T follicular helper cell (primary cell): Measurements from ENCODE around the gene GGCX.
"Not testable (repeated sequence)": the region's sequence is repeated elsewhere in the genome, so short reads cannot be mapped to it uniquely, and the experiment has no call there.

ENCODE experiments used
- DNase-seq: peaks from one replicate; pipeline ENCODE4 v3.0.0-alpha.2; 2020; ENCODE audit warnings: low read depth

GGCX gene

DNA sequence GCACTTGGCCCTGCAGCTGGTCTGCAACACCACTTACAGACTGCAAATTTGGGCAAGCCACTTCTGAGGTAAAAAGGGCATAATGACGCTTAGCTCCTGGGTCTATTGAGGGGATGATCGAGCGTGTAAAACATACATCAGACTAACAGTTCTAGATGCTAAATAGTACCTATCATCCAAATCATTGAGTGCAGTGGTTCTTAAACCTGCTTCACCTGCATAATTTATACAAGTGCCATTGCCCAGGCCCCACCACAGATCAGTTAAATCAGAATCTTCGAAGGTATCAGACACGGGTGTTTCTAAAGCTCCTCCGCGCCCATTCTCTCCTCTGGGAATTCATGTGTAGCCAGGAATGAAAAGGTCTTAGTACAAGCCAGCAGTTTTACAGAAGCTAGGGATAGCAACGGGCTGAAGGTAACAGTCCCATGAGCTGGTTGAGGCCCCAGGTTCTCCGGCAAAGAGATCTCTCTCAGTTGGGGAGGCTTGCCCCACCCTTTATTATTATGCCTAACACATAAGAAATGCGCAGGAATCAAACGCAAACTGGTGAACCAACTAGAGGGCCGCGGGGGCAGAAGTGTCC is 33.5 kb upstream of the GGCX start:
- no peak for DNase-seq

DNA sequence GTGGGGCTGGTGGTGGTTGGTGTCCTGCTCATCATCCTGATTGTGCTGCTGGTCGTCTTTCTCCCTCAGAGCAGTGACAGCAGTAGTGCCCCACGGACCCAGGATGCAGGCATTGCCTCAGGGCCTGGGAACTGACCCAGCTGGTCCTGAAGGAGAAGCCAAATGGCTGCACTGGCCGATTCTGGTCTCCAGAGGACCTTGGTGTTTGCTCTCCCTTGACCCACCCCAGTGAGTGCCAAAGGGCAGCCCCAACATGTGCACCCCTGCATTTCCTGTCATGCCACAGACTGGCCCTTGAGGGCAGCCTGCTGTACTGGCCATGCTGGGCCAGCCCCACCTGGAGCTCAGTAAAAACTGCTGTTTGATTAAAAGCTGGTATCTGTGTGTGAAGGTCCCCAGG is 31.7 kb upstream of the GGCX start:
- DNase-seq: no peak

DNA sequence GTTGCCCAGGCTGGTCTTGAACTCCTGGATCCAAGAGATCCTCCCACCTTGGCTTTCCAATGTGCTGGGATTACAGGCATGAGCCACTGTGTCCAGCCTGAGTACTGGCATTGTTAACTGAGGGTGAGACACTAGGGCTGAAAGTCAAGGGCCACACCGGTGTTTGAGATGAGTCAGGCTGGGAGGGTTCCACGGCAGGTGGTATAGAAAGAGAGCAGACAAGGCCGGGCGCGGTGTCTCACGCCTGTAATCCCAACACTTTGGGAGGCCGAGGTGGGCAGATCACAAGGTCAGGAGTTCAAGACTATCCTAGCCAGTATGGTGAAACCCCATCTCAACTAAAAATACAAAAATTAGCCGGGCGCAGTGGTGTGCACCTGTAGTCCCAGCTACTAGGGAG is 31.0 kb upstream of the GGCX start:
- DNase-seq: not testable (repeated sequence)

DNA sequence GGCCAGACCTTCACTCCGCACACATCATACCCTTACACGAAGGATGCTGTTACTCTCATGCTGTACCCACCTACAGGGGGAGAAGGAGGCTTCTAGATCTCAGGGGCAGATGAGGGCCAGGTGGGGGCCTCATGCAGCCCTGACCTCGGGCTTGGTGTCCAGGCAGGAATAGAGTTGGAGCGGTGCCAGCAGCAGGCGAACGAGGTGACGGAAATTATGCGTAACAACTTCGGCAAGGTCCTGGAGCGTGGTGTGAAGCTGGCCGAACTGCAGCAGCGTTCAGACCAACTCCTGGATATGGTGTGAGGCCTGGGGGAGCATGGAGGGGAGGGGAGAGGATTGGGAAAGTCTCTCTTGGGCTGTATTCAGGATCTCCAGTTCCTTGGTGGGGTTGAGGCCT is 30.3 kb upstream of the GGCX start:
- DNase-seq: no peak

DNA sequence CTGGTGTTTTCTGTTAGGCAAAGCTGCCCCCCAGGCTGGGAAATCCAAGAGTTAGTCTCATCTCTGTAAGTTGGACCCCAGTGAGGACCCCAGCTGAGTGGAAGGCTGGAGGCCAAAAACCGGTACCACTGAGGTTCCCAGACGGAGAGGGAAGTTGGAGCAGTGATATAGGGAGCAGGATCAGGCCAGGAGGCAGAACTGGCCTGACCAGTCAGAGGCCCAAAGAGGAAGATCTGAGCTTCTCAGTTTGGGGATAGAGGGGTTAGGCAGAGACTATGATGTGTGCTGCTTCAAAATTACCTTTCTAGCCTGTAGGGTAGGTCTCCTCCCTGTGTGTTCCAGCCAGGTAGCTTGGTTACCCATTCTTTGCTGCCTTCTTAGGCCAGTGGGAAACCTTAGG is 29.7 kb upstream of the GGCX start:
- no peak for DNase-seq

GRCh38 chr2:85589982-85590791 is 28.9 kb upstream of the GGCX start:
- DNase-seq: no peak

GRCh38 chr2:85589181-85589580 is 27.9 kb upstream of the GGCX start:
- DNase-seq: no peak

- no peak for DNase-seq
Measured at GRCh38 chr2:85588645-85589044, 27.4 kb upstream of the GGCX start.

DNA sequence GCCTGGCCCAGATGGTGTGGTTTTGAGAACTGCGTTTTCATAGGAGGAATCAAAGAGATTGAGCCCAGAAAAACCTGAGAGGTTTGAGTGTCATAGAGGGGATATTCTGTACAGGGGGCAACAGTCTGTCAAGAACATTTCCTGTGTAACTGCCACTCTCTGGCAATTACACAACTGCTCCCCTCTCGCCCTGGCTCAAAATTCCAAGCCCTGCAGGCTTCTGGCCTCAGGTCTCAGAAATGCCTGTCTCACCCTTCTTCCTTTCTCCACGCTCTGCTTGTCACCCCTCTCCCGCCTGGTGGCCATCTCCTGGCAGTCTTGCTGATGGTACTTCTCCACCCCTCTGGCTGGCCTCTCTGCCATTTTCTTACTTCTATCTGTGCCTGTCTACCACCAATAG is 26.9 kb upstream of the GGCX start:
- DNase-seq: no peak

GRCh38 chr2:85585781-85586105 is 24.4 kb upstream of the GGCX start:
- no peak for DNase-seq

DNA sequence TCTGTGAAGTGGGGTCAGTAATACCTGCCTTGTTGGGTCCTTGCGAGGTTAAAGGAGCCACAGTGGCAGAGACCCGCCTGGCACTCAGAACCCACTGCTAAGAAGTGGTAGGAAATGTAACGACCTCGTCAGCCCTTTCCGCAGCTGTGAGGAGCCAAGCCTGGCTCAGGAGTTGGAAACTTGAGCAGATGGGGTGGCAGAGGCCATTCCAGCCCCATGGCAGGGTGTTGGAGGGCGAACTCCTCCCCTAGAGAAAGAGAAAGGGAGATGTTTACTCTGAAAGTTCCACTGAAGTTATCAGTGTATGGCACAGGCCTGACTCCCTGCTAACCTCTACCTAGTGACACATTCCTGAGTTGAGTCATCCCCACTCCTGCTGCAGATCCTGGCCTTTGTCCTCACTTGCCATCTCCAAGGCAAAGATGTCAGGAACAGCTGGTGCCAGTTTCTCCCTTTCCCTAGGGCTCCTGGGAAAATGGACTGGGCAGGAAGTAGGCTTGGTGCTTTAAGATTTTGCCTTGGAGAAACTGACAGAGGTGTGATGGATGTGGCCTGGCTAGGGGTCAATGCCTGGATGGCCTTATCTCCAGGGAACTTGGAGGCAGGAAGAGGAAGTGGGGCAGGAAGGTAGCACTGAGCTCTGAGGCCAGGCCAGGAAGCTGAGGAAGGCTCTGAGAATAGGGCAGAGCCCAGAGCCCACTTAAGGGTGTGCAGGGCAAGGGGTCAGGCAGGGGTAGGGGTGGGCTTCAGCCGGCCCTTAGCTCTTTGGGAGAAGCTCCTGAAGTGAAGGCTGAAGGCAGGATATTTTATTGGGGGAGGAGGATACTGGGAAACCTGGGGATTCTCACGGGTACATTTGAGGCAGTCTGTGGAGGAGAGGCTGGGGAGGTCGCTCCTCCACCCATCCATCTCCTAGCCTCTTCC is 23.8 kb upstream of the GGCX start:
- no peak for DNase-seq

DNA sequence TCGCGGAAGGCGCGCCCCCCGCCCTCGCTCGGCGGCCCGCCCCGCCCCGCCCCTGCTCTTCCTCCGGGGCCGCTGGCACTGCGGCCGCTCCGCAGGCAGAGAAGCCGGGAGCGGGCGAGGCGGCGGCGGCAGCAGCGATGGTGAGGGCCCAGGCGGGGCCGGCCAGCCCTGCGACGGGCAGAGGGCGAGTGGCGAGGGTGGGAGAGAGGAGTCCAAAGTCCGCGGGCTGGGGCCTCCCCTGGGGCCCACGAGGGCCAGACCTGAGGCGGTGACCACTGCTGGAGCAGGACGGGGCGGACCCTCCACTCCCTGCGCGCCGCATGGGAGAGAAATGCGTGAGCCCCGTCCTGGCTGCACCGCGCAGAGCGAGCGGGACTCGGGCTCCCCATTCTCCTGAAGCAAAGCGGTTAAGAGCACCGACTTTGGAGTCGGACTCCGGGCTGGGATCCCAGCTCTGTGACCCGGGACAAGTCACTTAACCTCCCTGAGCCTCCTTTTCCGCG is 23.1 kb upstream of the GGCX start, which contains the start of gene VAMP5:
VAMP5 (plus strand) TSS at position 78 of the 503 bp plus-strand sequence; CDS start at position 138, 60 bp downstream.
- DNase-seq: peak; percentile 26

DNA sequence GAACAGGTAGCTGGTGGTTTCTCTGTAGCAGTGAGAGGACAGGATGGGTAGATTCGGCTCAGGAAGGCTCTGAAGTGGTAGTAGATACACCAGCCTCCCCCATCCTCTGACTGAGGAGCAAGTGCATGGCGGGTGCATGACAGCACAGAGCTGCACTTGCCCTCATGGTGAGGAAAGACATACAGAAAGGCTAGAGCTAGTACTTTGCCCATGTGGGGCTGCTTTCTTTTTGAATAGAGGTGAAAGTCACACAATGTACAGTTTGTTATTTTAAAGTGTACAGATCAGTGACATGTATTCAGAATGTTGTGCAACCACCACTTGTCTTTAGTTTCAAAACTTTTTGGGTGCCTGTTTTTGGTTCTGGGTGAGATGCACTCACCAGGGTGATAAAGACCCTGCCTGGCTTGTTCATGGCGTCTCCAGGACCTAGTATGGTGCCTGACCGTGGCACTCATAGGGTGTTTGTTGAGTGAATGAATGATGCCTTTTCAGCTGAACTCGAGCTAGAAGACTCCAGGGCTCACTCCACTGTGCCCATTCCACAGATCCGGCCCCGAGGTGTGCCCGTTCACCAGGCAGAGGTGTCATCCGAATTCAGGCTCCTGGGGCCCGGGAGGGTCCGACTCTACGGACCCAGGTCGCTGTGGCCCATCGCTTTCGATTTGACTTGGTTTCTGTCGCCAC is 22.5 kb upstream of the GGCX start:
- no peak for DNase-seq

DNA sequence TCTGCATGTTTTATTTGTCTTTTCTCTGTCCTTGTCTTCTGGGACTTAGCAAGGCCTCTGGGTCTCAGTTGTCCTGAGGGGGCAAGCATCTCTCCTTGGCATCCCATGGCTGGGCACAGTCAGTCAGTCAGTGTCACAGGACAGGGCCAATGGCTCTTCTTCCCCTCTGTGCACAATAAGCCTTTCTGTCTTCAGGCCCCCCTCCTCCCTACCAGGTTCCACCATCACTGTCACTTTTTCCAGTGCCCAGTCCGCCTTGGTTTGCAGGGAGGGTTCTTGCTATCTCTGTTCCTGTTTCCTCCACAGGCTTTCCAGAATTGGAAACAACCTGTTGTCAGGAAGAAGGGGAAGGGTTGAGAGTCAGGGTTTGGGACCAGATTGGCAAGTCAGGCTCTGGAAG is 21.2 kb upstream of the GGCX start:
- no peak for DNase-seq

DNA sequence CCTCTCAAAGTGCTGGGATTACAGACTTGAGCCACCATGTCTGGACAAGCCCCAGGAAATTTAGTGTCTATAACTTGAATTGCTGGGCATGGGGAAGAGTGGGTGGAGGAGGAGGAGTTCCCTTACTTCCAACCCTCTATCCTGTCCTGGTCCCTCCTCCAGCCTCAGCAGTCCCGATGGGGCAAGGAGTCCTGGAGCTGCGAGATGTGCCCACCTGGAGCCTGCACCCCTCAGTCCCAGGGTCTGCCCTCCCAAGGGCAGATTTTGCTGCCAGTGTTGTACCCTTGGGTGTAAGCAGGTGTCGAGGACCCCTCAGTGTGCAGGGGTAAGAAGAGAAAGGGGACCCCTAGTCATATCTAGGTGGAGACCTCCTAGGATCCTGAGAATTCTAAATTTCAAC is 18.9 kb upstream of the GGCX start:
- no peak for DNase-seq

DNA sequence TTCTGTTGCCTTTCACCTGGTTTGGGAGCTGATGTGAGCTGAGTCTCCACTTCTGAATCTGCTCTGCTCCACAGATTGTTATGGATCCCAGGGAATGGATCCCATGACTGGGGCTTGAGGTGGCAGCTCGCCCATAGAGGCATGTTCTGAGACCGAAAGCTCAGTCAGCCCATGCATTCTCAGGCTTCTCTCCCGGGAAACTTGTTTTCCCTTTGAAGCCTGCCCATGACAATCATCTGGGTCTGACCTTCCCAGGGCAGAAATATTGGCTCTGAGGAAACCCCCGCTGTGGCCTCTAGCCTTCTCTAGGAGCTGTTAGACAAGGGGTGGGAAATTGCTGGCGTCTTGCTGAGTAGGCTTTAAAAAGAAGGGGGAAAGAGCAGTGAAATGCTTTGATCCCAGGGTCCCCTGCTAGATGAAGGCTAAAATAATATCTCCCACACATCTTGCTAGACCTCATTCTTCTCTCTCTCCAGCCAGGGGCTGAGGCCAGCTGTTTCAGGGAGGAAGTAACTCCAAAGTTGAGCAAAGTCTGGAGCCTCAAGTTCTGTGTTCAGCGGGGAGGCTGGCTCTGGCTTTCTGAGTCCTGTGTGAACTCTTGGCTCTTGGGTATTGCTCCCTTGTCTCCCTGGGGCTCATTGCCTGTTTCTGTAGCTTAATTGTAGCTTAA is 18.1 kb upstream of the GGCX start:
- DNase-seq: no peak

DNA sequence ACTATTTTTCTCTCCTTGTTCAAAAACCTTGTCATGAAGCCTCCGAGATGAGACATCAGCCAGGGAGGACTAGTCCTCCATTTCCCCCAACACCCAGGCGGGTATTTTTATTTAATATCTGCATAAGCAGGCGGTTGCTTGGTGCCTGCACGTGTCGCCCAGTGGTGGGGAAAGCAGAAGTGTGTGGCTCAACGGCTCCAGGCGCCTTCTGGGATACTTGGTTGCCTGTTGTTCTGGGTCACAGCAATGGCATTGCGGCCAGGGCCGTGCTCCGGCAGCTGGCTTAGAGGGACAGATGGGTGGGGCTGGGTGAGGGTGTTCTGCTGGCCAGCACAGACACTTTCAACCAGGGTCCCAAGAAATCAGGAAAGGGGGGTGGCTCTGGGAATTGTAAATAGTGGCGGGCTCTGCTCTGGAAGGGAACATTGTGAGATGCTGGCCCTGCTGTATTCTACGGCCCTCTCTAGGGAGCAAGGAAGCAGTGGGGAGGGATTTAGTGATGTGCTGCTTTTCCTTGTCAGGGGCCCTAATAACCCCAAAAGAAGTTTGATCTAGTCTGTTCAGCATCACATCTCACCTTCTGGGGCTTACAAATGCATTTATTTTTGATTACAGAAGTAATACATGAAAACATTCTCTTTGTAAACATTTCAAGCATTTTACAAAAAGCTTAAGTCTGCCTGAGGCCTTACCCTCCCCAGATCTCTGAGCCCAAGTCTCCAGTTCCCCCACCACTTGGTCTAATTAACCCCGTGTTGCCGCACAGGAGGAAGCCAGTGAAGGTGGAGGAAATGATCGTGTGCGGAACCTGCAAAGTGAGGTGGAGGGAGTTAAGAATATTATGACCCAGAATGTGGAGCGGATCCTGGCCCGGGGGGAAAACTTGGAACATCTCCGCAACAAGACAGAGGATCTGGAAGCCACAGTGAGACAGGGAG is 17.2 kb upstream of the GGCX start:
- DNase-seq: no peak

- DNase-seq: peak; percentile 50
Measured at GRCh38 chr2:85577386-85578242, 16.3 kb upstream of the GGCX start, which contains the start of gene VAMP8. Gene VAMP8, plus strand, starts transcription at chr2:85577586. Its CDS starts 61 bp downstream, at chr2:85577647.

DNA sequence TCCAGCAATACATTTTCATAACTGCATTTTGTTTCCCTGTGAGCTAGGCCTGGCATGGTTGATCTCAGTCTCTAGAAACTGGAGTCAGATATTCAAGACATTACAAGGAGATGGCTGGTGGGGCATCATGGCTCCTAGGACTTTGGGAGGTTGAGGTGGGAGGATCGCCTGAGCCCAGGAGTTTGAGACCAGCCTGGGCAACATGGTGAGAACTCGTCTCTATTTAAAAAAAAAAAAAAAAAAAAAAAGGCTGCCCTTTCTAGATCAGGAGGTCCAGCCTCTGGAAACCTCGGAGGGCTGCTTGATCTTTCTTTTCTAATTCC is 15.7 kb upstream of the GGCX start:
- no peak for DNase-seq
